ENCODE results near the gene TMEM259.

The TMEM259 gene

GRCh38 chr19:1007399-1008251 lies 13.3 kb downstream of the TMEM259 start:
- H3K27me3 ChIP-seq (replicated peaks) = no peaks in the 10 kb centered on the region
- H3K4me3 ChIP-seq (ENCODE audit: low read depth, low read length) = no peak overlapping the region
- no peak for DNase-seq
- no peak overlapping the region for H3K27ac ChIP-seq
- in situ Hi-C loops (cut with HindIII; ENCODE audit: low pct_ligation_motif_present, low sequenced_read_pairs) = no loop called here
- no peak for TF ChIP-seq CTCF (IDR thresholded peaks at IDR 0.05; ENCODE audit: low read depth, low read length, missing control alignments)
- peaks cover 29% of the 10 kb centered on the region for H3K36me3 ChIP-seq (replicated peaks)

DNA sequence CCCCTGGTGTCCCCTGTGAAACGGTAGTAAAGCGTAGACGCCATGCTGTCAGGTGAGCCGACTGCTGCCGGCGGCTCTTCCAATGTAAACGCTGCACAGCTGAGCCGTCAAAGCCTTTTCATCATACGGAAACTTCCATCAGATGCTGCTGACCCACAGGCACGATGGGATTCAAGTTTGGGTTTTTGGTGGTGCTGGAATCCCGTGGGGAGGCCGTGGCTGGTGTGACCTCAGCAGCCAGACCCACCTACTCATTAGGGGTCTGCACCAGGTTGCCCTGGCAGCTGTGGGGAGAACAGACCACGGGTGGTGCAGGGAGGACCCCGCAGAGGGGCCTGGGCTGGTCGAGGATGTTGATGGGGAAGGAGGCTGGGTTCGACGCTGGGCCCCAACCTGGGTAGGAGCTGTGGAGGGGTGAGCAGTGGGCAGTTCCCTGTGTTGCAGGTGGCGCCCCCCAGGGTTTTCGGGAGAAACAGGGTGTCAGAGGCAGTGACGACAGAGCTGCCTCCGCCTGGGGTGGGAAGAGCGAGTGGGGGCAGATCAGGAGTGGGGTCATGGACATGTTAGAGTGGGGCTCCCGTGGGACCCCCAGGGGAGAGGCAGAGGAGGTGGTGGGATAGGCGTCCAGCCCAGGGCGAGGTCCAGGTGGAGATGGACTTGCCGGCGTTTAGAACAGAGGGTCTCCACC lies 14.1 kb downstream of the TMEM259 start:
- Histone ChIP-seq H3K4me3 (ENCODE audit: low read depth, low read length) (no peak overlapping the region), H3K27me3 (replicated peaks) (no peaks in the 10 kb centered on the region), H3K36me3 (replicated peaks) (peaks cover 22% of the 10 kb centered on the region), H3K27ac (no peak overlapping the region)
- in situ Hi-C loops (cut with HindIII; ENCODE audit: low pct_ligation_motif_present, low sequenced_read_pairs) = no loop called here
- peak; percentile 19 for TF ChIP-seq CTCF (IDR thresholded peaks at IDR 0.05; ENCODE audit: low read depth, low read length, missing control alignments)
- no peak for DNase-seq

DNA sequence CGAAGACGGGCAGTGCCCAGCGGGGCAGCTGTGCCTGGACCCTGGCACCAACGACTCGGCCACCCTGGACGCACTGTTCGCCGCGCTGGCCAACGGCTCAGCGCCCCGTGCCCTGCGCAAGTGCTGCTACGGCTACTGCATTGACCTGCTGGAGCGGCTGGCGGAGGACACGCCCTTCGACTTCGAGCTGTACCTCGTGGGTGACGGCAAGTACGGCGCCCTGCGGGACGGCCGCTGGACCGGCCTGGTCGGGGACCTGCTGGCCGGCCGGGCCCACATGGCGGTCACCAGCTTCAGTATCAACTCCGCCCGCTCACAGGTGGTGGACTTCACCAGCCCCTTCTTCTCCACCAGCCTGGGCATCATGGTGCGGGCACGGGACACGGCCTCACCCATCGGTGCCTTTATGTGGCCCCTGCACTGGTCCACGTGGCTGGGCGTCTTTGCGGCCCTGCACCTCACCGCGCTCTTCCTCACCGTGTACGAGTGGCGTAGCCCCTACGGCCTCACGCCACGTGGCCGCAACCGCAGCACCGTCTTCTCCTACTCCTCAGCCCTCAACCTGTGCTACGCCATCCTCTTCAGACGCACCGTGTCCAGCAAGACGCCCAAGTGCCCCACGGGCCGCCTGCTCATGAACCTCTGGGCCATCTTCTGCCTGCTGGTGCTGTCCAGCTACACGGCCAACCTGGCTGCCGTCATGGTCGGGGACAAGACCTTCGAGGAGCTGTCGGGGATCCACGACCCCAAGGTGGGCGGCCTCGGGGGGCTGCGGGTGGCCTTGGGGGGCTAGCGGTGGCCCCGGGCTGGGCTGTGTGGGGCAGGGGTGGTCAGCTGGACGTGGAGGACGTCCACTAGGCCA lies 15.9 kb downstream of the TMEM259 start:
- TF ChIP-seq CTCF (IDR thresholded peaks at IDR 0.05; ENCODE audit: low read depth, low read length, missing control alignments) = no peak
- no peak overlapping the region for H3K4me3 ChIP-seq (ENCODE audit: low read depth, low read length)
- H3K36me3 ChIP-seq (replicated peaks) = peaks cover 8% of the 10 kb centered on the region
- no peak overlapping the region for H3K27ac ChIP-seq
- DNase-seq = no peak
- in situ Hi-C loops (cut with HindIII; ENCODE audit: low pct_ligation_motif_present, low sequenced_read_pairs) = no loop called here
- peaks cover 14% of the 10 kb centered on the region for H3K27me3 ChIP-seq (replicated peaks)

- H3K27ac ChIP-seq = no peak overlapping the region
- in situ Hi-C loops (cut with HindIII; ENCODE audit: low pct_ligation_motif_present, low sequenced_read_pairs) = no loop called here
- no peak for DNase-seq
- no peak for TF ChIP-seq CTCF (IDR thresholded peaks at IDR 0.05; ENCODE audit: low read depth, low read length, missing control alignments)
- H3K36me3 ChIP-seq (replicated peaks) = peaks cover 5% of the 10 kb centered on the region
- H3K27me3 ChIP-seq (replicated peaks) = peaks cover 21% of the 10 kb centered on the region
- no peak overlapping the region for H3K4me3 ChIP-seq (ENCODE audit: low read depth, low read length)
Measured at GRCh38 chr19:1004204-1004802, 16.6 kb downstream of the TMEM259 start.

DNA sequence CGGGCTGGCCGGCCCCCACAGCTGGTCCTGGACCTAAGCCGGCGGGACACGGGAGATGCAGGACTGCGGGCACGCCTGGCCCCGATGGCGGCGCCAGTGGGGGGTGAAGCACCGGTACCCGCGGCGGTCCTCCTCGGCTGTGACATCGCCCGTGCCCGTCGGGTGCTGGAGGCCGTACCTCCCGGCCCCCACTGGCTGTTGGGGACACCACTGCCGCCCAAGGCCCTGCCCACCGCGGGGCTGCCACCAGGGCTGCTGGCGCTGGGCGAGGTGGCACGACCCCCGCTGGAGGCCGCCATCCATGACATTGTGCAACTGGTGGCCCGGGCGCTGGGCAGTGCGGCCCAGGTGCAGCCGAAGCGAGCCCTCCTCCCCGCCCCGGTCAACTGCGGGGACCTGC lies 17.6 kb downstream of the TMEM259 start:
- in situ Hi-C loops (cut with HindIII; ENCODE audit: low pct_ligation_motif_present, low sequenced_read_pairs) = no loop called here
- H3K27ac ChIP-seq = no peak overlapping the region
- H3K27me3 ChIP-seq (replicated peaks) = peaks cover 27% of the 10 kb centered on the region
- H3K4me3 ChIP-seq (ENCODE audit: low read depth, low read length) = no peak overlapping the region
- no peak for TF ChIP-seq CTCF (IDR thresholded peaks at IDR 0.05; ENCODE audit: low read depth, low read length, missing control alignments)
- H3K36me3 ChIP-seq (replicated peaks) = no peaks in the 10 kb centered on the region
- no peak for DNase-seq

Measured in brain microvascular endothelial cell (primary cell).